ENCODE results near the gene NRARP. TPM values are rescaled to one million over a fixed set of nuclear protein-coding genes. Genes with fewer than 3 reads are reported as not detected.
A peak's percentile ranks its signal among the peaks of the same experiment; 100 is the strongest.

The NRARP gene
- total RNA-seq, 1 experiment from 2014 or later = 23.8 TPM

- no peak overlapping the region for H2AFZ ChIP-seq (ENCODE audit: low read length)
- no peaks in the 10 kb centered on the region for H4K20me1 ChIP-seq (ENCODE audit: control insufficient read depth, insufficient read depth, insufficient read length)
- H3K4ac ChIP-seq (ENCODE audit: low read depth, low read length) = no peak overlapping the region
- H3K23me2 ChIP-seq (ENCODE audit: insufficient read length, low read depth, low read length, poor library complexity, severe bottlenecking) = peaks cover 4% of the 10 kb centered on the region
- H3K27me3 ChIP-seq (ENCODE audit: insufficient read depth, low read length) = no peaks in the 10 kb centered on the region
- H3K14ac ChIP-seq (ENCODE audit: insufficient read depth, low read length) = no peak overlapping the region
- H3K9me3 Mint-ChIP-seq = no peaks in the 10 kb centered on the region; a peak in 1 of 5 replicates
- H4K91ac ChIP-seq (ENCODE audit: insufficient read length, low read depth, low read length) = no peak overlapping the region
- peak; percentile 28 for DNase-seq
- H2BK15ac ChIP-seq (ENCODE audit: low read depth, low read length) = no peak overlapping the region
- H3K79me1 ChIP-seq (ENCODE audit: insufficient read depth, low read depth, low read length, poor library complexity, severe bottlenecking) = no peaks in the 10 kb centered on the region
- no peak overlapping the region; a peak in 1 of 7 replicates for H3K27ac Mint-ChIP-seq
- H3K9me3 ChIP-seq (ENCODE audit: control insufficient read depth, low read depth, low read length) = no peaks in the 10 kb centered on the region
- H3K27me3 Mint-ChIP-seq (ENCODE audit: low read depth) = no peaks in the 10 kb centered on the region
- H3K36me3 Mint-ChIP-seq (ENCODE audit: insufficient read depth in 1 of 3, low read depth in 3 of 3) = peaks cover 7 to 22% (median 20%) of the 10 kb centered on the region in 3 experiments; a peak in 6 of 7 replicates
- H3K4me1 Mint-ChIP-seq = peaks cover 20 to 29% of the 10 kb centered on the region in 2 experiments
- no peak for TF ChIP-seq CTCF (conservative IDR thresholded peaks at IDR 0.05)
- no peaks in the 10 kb centered on the region for H3K79me2 ChIP-seq (ENCODE audit: insufficient read depth, low read length)
- H3K23ac ChIP-seq (ENCODE audit: insufficient read length, low read depth, low read length) = no peak overlapping the region
- no peak overlapping the region for H2AK5ac ChIP-seq (ENCODE audit: insufficient read length, low read length)
- no peaks in the 10 kb centered on the region for H3K4me1 ChIP-seq (ENCODE audit: insufficient read depth, low read length)
- H3T11ph ChIP-seq (ENCODE audit: low read length) = no peak overlapping the region
- WGBS (ENCODE audit: extremely low coverage, insufficient read length, low lambda C conversion rate) = no CpG with 5 or more reads among the region's 15 CpGs
- H3K56ac ChIP-seq (ENCODE audit: insufficient read length, low read depth, low read length) = no peak overlapping the region
- no peak overlapping the region for H4K5ac ChIP-seq (ENCODE audit: insufficient read length, low read depth, low read length)
- H3K18ac ChIP-seq (ENCODE audit: insufficient read length, low read depth, low read length) = no peak overlapping the region
- no peak overlapping the region for H3K4me2 ChIP-seq (ENCODE audit: insufficient read depth, insufficient read length, low read length)
- H2BK12ac ChIP-seq (ENCODE audit: insufficient read length, low read depth, low read length) = no peak overlapping the region
- no peak overlapping the region for H2BK20ac ChIP-seq (ENCODE audit: low read depth, low read length, poor library complexity, severe bottlenecking)
- H3K9ac ChIP-seq (ENCODE audit: extremely low read depth, insufficient read length, low read length) = no peak overlapping the region
- H2BK120ac ChIP-seq (ENCODE audit: low read depth, low read length, poor library complexity, severe bottlenecking) = no peak overlapping the region
- H3K4me3 Mint-ChIP-seq = no peak overlapping the region
- H4K8ac ChIP-seq (replicated peaks; ENCODE audit: insufficient read length, low read depth, low read length) = no peak overlapping the region
- H2BK5ac ChIP-seq (ENCODE audit: insufficient read length, low read length) = no peak overlapping the region
- no peak overlapping the region for H3K27ac ChIP-seq (ENCODE audit: insufficient read length, low read depth, low read length)
These were observed 28.3 kb downstream of the NRARP start for GRCh38 chr9:137273611-137274320.
